A673 (cell line): ENCODE measurements around the gene GCGR. TPM values are rescaled to one million over a fixed set of nuclear protein-coding genes. Genes with fewer than 3 reads are reported as not detected.

ENCODE experiments used
- BruUV-seq: library from RNA; stranded (reverse); fragments of 400-500 nt; replicated peaks from 2 replicates; lab custom pipeline; 2021; lab: Mats Ljungman, UMichigan
- CTCF ChIA-PET: fragments of 300-600 bp; sonication (Branson Sonifier 250); formaldehyde crosslinking; loops from one replicate; lab custom pipeline; 2022; ENCODE audit warnings: antibody characterized with exemption; lab: Charles Lee
- POLR2A ChIA-PET: fragments of 300-600 bp; sonication (Branson Sonifier 250); formaldehyde crosslinking; loops from one replicate; lab custom pipeline; 2022; ENCODE audit warnings: antibody characterized with exemption; ENCODE audit not compliant: low non-redundant PET; lab: Charles Lee
- DNase-seq: peaks from one replicate; pipeline ENCODE4 v3.0.0-alpha.2; 2015; ENCODE audit warnings: low spot score
- H3K27ac ChIP-seq: fragments of 200-600 bp; sonication (generic); 2 replicates; pipeline ENCODE4 v1.5.1; 2016; ENCODE audit warnings: mixed run types, low read depth, mild to moderate bottlenecking, mixed read lengths, antibody characterized with exemption, low read length; ENCODE audit not compliant: poor library complexity, severe bottlenecking
- H3K27me3 ChIP-seq: fragments of 200-600 bp; sonication (generic); replicated peaks from 2 replicates; pipeline ENCODE4 v1.6.1; 2017; ENCODE audit warnings: mixed run types, low read depth, mild to moderate bottlenecking, mixed read lengths, antibody characterized with exemption, low read length; ENCODE audit not compliant: insufficient read depth, poor library complexity
- H3K36me3 ChIP-seq: fragments of 200-600 bp; sonication (generic); 2 replicates; pipeline ENCODE4 v1.6.1; 2016; ENCODE audit warnings: mixed run types, mild to moderate bottlenecking, mixed read lengths, antibody characterized with exemption, low read length; ENCODE audit not compliant: insufficient read depth, poor library complexity, severe bottlenecking
- H3K4me1 ChIP-seq: fragments of 200-600 bp; sonication (generic); 2 replicates; pipeline ENCODE4 v1.6.1; 2017; ENCODE audit warnings: mixed run types, mild to moderate bottlenecking, mixed read lengths, antibody characterized with exemption, low read length; ENCODE audit not compliant: insufficient read depth, poor library complexity, severe bottlenecking
- H3K4me3 ChIP-seq: fragments of 200-600 bp; sonication (generic); 2 replicates; pipeline ENCODE4 v1.5.1; 2016; ENCODE audit warnings: low read depth, mixed run types, mild to moderate bottlenecking, mixed read lengths, low read length; ENCODE audit not compliant: poor library complexity, severe bottlenecking
- H3K9me3 ChIP-seq: fragments of 200-600 bp; sonication (generic); 2 replicates; pipeline ENCODE4 v1.6.1; 2016; ENCODE audit warnings: mixed run types, low read depth, mild to moderate bottlenecking, mixed read lengths, antibody characterized with exemption, low read length; ENCODE audit not compliant: poor library complexity, severe bottlenecking
- CTCF ChIP-seq: fragments of 300-800, 200-600 bp; sonication (generic); conservative IDR thresholded peaks from 2 replicates; pipeline ENCODE4 v1.5.1; 2017; ENCODE audit warnings: low read depth, mild to moderate bottlenecking, antibody characterized with exemption, low read length, moderate library complexity, mixed read lengths
- EZH2 ChIP-seq: fragments of 200-600 bp; sonication (generic); IDR thresholded peaks from 2 replicates; pipeline ENCODE4 v1.6.1; 2017; ENCODE audit warnings: borderline replicate concordance, low read depth, mild to moderate bottlenecking, mixed read lengths, antibody characterized with exemption, low read length; ENCODE audit not compliant: poor library complexity, severe bottlenecking
- intact Hi-C: fragments of 100-400 bp; cut with micrococcal nuclease; formaldehyde crosslinking; loops from one replicate; pipeline ENCODE4 v1.10.0; 2022; ENCODE audit not compliant: unreplicated experiment
- total RNA-seq: library from RNA; stranded (reverse); gene quantifications from 2 replicates; pipeline ENCODE4 v1.2.3, GENCODE V29; 2021

GCGR gene
- total RNA-seq, 1 experiment from 2014 or later = not detected

GRCh38 chr17:81822312-81822637 lies 18.3 kb downstream of the GCGR start:
- Histone ChIP-seq H3K9me3 (no peaks in the 10 kb centered on the region), H3K4me1 (peaks cover 11% of the 10 kb centered on the region), H3K27me3 (no peaks in the 10 kb centered on the region), H3K36me3 (peaks cover 3% of the 10 kb centered on the region), H3K27ac (peak overlapping the region; percentile 62), H3K4me3 (no peak overlapping the region)
- BruUV-seq = no TSS peak
- TF ChIP-seq EZH2 (no peak), CTCF (no peak)
- ChIA-PET CTCF (no interaction called here), POLR2A (interaction anchor here (0.6 kb wide), 2 partner anchors 53 to 268 kb away, joined by 3 read pairs; no protein-coding TSS in a partner anchor)
- DNase-seq = no peak
- intact Hi-C loops = no loop called here

- H3K4me3 ChIP-seq = no peak overlapping the region
- H3K27me3 ChIP-seq = no peaks in the 10 kb centered on the region
- H3K36me3 ChIP-seq = peaks cover 3% of the 10 kb centered on the region
- intact Hi-C loops = no loop called here
- ChIA-PET CTCF (no interaction called here), POLR2A (interaction anchor here (0.6 kb wide), 1 partner anchor 269 kb away, joined by 3 read pairs; no protein-coding TSS in a partner anchor)
- no peaks in the 10 kb centered on the region for H3K9me3 ChIP-seq
- no TSS peak for BruUV-seq
- TF ChIP-seq CTCF (no peak), EZH2 (no peak)
- H3K4me1 ChIP-seq = peaks cover 11% of the 10 kb centered on the region
- H3K27ac ChIP-seq = peak overlapping the region; percentile 62
- no peak for DNase-seq
These were observed 19.3 kb downstream of the GCGR start for GRCh38 chr17:81822996-81823819.

DNA sequence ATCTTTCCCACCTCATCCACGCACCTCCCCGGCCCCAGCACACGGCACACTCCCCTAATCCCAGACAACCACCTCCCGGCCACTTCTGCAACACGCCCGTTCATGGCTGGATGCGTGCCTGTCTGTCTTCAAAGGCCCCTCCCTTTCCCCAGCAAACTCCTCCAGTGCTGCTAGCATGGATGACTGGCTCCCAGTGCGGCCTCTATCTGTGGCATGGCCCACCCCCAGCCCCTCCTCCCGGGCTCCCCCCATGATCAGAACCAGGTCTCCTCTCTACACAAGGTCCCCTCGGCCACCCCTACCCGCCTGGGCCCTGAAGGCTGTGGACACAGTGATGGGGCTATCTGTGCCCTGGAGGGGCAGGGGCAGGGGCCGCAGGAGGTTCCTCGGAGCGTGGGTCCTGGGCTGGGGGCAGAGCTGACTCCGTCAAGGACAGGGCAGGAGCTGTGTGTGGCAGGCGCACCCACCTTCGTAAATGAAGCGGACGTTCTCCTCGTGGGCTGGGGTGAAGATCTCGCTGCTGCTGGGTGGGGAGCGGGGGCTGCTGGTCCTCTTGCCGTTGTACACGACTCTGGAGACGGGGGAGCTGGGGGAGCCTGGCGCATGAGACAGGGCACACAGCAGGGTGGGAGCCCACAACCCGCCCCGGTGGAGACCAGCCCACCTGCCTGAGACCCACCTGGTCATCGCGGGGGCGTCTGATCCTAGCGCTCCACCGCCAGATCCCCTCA lies 20.0 kb downstream of the GCGR start:
- H3K27me3 ChIP-seq = no peaks in the 10 kb centered on the region
- TF ChIP-seq CTCF (no peak), EZH2 (no peak)
- ChIA-PET POLR2A (no interaction called here), CTCF (no interaction called here)
- BruUV-seq = no TSS peak
- intact Hi-C loops = no loop called here
- H3K4me3 ChIP-seq = no peak overlapping the region
- H3K36me3 ChIP-seq = peaks cover 3% of the 10 kb centered on the region
- no peak overlapping the region for H3K27ac ChIP-seq
- no peaks in the 10 kb centered on the region for H3K9me3 ChIP-seq
- DNase-seq = no peak
- peaks cover 11% of the 10 kb centered on the region for H3K4me1 ChIP-seq
